HTERT RPE-1 (cell line): ENCODE measurements around the gene TRPT1.

Experiments used
- in situ Hi-C: fragments of 300-500 bp; cut with MboI; formaldehyde crosslinking; loops from 4 replicates; pipeline ENCODE4 v1.14.3; 2020; ENCODE audit warnings: low sequenced_read_pairs

Gene TRPT1

GRCh38 chr11:64231546-64231945 lies 5.6 kb upstream of the TRPT1 start:
- in situ Hi-C loops, result no loop called here

GRCh38 chr11:64230985-64231365 lies 5.0 kb upstream of the TRPT1 start:
- in situ Hi-C loops, result no loop called here

- in situ Hi-C loops, result no loop called here
Measured at GRCh38 chr11:64230171-64230984, 4.4 kb upstream of the TRPT1 start, which contains the start of gene DNAJC4. Gene DNAJC4 (plus strand): TSS chr11:64230548. CDS start chr11:64230855, 307 bp downstream.

- in situ Hi-C loops, result no loop called here
Measured at GRCh38 chr11:64229744-64230170, 3.8 kb upstream of the TRPT1 start.

GRCh38 chr11:64229090-64229743 lies 3.2 kb upstream of the TRPT1 start:
- in situ Hi-C loops, result no loop called here

- in situ Hi-C loops, result no loop called here
Measured at GRCh38 chr11:64227405-64227956, 1.5 kb upstream of the TRPT1 start.

- in situ Hi-C loops, result no loop called here
Measured at GRCh38 chr11:64226507-64227051, 593 bp upstream of the TRPT1 start.

- in situ Hi-C loops, result no loop called here
Measured at GRCh38 chr11:64224891-64225607, 937 bp downstream of the TRPT1 start.

DNA sequence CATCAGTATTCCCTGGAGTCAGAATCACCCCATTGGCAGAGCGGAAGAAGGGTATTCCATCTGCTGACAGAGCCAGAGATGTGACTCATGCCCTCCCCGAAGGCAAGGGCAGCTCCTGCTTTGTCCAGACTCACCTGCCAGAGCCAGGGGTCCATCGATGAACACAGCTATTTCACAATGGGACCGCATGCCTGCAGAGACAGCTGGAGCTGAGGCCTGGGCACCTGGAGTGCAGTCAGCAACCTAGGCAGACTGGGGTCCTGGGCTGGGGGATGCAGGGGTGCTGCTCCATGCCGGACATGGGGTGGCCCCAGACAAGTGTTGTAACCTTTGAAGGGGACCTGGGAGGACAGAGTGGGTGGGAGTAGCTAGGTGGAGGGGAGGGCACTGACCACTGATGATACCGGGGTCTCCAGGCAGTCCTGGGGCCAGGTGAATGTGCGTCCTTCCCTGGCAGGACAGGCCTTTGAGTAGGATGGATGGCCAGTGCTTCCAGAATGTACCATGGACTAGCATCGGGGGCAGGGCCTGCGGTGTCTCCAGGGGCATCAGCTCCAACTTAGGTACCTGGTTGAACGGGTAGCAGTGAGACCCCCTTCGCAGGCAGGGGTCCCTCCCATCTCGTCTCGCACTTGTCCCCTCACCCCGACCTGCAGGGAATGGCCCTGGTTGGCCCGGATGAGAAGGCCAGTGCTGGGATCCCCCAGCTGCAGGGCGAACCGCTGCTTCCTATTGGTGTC lies 1.7 kb downstream of the TRPT1 start:
- in situ Hi-C loops, result no loop called here

- in situ Hi-C loops, result no loop called here
Measured at GRCh38 chr11:64223001-64223651, 2.9 kb downstream of the TRPT1 start.

- in situ Hi-C loops, result no loop called here
Measured at GRCh38 chr11:64222651-64223000, 3.4 kb downstream of the TRPT1 start.

DNA sequence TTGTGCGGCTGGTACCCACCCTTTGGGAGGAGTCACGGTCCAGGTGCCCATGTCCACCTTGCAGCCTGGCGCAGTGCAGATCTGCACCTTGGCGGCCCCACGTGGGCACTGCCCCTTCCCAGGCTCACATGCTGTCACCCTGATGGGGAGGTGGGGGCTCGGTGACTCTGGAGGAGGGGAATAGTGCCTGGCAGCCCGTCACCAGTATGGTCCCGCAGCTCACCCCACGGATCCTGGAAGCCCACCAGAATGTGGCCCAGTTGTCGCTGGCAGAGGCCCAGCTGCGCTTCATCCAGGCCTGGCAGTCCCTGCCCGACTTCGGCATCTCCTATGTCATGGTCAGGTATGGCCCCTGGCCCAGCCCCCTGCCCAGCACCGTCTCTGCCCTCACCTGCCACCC lies 5.2 kb downstream of the TRPT1 start:
- in situ Hi-C loops, result no loop called here

- in situ Hi-C loops, result no loop called here
Measured at GRCh38 chr11:64220271-64220670, 5.7 kb downstream of the TRPT1 start.

DNA sequence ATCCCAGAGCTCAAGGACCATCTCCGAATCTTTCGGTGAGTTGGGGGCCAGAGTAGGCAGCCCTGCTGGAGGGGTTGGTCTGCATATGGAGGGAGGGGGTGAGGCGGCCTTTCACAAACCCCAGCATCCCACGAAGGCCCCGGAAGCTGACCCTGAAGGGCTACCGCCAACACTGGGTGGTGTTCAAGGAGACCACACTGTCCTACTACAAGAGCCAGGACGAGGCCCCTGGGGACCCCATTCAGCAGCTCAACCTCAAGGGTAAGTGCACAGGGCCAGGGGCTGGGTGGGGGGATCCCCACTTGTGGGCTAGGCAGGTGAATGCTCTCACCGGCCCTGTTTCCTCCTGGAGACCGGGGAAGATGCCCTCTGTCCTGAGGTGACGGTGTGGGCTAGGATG lies 6.2 kb downstream of the TRPT1 start:
- in situ Hi-C loops, result no loop called here

GRCh38 chr11:64219354-64219684 lies 6.7 kb downstream of the TRPT1 start:
- in situ Hi-C loops, result no loop called here

DNA sequence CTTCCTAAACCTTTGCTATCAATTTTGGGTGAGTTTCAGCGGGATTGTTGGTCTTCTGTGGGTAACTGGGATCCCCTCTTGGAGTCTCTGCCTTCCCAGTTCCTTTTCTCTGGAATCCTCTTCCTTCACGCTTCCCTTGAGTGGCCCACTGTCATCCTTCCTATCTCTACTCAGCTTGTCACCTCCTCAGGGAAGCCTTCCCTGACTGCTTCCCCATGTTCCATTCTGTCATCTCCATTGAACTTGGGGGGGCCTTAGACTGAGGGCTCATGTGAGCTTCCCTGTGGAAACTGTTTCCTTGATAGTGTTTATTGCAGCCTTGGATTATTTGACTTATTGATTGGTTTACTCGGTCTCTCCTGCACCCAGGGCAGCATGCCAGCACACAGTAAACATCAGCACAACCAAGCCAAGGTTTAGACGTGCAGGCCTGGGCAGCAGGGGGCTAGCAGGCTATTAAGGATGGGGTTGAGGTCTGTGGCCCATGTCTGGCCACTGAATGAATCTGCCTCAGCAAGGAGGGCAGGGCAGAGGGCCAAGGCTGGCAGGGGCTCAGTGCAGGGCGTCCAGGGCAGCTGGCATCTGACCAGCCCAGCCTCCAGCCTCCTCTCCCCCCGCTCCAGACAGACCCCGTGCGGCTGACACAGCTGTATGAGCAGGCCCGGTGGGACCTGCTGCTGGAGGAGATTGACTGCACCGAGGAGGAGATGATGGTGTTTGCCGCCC lies 7.2 kb downstream of the TRPT1 start:
- in situ Hi-C loops, result no loop called here

GRCh38 chr11:64216879-64217278 lies 9.1 kb downstream of the TRPT1 start:
- in situ Hi-C loops, result no loop called here

- in situ Hi-C loops, result no loop called here
Measured at GRCh38 chr11:64211181-64211872, 14.7 kb downstream of the TRPT1 start.
